Frontal cortex (tissue), 4 donors: ENCODE data around the gene DNAJC1. TPM values are rescaled to one million over a fixed set of nuclear protein-coding genes. Genes with fewer than 3 reads are reported as not detected.
"Not testable (repeated sequence)": the region's sequence is repeated elsewhere in the genome, so short reads cannot be mapped to it uniquely, and the experiment has no call there.

ENCODE experiments used
- DNase-seq, 2 donors: peaks; one replicate each; pipeline ENCODE4 v3.0.0; 2012; ENCODE audit warnings: low spot score in 2 of 2
- FAIRE-seq: peaks from 2 replicates; lab custom pipeline; 2012; peaks lifted over from hg19 to GRCh38; lab: Jason Lieb, UNC
- total RNA-seq: library from RNA; depleted of rRNA; stranded (reverse); fragments of >200 nt; gene quantifications from one replicate; pipeline ENCODE4 v1.2.3, GENCODE V29; 2014
- donor health status: control.
- donor health status: control.
- donor health status: control.

The DNAJC1 gene
- total RNA-seq, 1 donor from 2014 or later = 20.0 TPM

GRCh38 chr10:21747809-21748208 is 255.7 kb downstream of the DNAJC1 start:
- FAIRE-seq (no peak), DNase-seq (no peak)

DNA sequence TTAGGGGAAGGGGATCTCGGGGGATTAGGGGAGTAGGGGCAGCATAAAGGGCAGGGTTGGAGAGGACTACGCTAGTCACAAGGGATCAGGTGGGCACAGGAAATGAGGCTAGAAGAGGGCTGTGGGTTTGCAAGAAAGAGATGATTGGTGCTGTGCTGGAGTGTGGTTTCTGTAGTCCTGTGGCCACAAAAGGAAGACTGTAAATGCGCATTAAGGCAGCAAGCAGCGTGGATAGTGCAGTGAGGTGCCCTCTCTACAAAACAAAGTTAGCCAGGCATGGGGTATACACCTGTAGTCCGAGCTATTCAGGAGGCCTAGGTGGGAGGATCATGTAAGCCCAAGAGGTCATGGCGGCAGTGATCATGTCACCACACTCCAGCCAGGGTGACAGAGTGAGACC is 257.4 kb downstream of the DNAJC1 start:
- no peak for FAIRE-seq
- DNase-seq = no peak

DNA sequence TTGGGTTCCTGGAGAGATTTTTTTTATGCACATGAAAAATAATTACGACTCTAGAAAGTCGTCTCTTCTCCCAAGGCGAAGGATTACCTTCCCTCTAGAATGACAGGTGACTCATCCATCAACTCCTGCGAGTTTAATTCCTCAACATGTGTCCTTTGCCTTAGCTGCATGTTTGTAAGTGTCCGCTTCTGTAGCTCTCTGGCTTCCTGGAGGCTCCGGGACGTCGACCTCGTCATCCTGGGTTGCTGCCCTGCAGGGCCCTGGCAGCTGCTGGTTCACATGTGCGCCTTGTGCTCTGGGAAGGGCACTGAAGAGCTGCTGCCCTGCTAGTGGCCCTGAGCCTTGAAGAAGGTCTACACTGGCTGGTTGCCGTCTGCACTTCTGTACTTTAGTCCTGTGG is 259.3 kb downstream of the DNAJC1 start:
- FAIRE-seq (no peak), DNase-seq (no peak)

DNA sequence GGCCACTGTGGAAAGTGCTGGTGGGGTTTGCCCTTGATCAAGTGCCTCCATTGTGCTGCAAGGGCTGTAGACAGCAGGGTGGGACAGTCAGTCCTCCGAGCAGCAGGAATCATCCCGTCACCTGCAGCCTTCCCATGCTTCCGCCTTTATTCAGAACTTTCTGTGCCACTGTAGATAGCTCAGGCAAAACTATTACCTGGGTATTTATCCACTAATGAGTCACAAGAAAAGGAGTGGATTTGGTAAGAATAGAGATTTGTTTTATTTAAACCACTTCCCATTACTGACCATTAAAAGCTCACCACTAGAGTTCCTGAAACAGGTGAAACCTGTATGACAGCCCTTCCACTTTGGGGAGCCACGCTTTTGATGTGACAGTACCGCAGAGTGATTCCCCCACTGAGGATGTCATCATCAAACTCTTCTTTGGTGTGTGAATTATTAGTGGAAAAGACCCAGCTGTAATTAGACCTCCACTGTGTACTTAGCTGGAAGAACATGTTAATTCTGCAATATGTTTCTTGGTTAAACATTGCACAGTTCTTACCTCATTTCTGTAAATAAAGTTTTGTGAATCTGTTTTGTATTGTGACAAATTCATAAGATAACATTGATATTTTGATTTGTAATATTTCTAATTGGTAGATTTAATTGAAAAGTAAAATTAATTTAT is 260.7 kb downstream of the DNAJC1 start:
- DNase-seq = no peak
- FAIRE-seq = peak; percentile 81

DNA sequence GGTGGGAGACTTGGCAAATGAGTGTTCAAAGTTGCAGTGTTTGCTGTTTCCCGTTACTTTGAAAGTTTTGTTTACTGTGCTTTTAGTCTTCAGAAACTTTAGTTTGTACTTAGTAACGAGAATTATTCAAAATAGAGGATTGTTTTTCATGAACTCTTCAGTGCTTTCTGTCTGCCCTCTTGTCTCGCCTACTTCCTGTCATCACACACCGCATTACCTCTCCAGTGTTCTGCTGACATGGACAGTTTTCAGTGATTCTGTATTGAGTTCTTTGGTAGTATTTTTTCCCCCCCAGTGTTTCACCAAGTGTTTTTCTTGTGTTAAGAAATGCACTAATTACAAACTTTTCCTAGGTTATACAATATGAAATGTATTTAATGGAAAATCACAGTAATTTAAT is 262.5 kb downstream of the DNAJC1 start:
- no peak for DNase-seq

DNA sequence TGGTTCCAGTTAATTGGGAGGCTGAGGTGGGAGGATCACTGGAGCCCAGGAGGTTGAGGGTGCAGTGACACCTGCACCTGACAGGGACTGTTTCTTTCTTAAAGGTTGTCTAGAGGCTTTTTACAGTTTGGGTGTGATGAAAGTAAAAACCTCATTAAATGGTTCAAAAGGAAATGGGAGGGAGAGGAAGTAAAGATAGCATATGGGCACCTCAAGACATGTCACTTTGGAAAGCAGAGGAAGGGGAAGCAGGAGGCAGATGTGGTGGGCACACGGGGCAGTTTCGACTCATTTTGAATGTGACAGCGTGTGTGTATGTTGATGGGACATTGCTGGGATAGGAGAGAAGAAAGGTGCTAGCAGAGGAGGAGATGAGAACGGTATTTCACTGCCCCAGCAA is 266.4 kb downstream of the DNAJC1 start:
- no peak for FAIRE-seq
- DNase-seq = no peak

More for the DNA sequence above, 262.5 kb downstream of the DNAJC1 start:
- FAIRE-seq = no peak

- DNase-seq (no peak), FAIRE-seq (no peak)
These were observed 269.8 kb downstream of the DNAJC1 start for GRCh38 chr10:21733710-21734109.

GRCh38 chr10:21732067-21732772 is 271.3 kb downstream of the DNAJC1 start:
- DNase-seq (peak; percentile 28 to 54), FAIRE-seq (no peak)

DNA sequence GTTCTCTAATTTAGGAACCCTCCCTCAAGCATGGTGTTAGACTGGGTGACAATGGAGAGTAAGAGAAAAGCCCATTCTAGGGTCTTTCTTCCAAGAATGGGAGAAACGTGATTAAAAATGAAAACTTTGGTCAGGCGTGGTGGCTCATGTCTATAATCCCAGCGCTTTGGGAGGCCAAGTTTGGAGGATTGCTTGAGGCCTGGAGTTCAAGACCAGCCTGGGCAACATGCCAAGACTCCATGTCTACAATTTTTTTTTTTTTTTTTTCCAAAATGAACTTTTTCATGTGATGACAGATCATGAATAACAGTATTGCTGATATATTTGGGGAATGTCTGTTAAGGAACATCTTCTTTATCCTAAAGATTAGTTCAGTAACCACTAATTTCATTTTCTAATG is 274.9 kb downstream of the DNAJC1 start:
- DNase-seq = no peak
- no peak for FAIRE-seq

DNA sequence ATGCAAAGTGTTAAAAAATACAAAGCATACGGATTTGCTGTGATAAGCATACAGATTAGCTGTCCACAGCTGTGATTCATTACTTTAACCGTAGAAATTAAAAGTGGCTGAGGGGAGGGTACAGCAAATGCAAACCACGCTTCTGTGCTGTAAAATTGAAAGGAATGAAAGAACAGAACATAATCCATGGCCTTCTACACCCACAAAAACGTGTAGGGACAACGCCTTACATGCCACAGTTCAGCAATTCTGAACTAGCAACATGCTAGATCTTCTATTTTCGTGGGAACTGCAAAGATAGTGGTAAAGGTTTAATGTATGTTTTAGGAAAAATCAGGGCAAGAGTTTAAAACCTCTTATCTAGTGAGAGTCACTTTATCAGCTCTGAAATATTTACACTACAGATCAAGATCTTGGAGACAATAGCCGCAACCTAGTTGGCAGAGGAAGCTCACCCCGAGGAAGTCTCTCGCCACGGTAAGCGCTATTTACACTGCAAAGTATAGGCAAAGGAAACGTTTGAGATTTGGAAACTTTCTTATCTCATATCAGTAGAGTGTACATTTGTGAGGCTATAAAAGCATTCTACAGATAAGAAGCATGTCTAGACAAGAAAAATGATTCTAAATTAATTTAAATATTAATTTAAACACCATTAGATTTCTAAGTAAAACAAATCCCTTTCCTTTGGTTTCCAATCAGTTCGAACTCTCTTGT is 275.9 kb downstream of the DNAJC1 start:
- FAIRE-seq (no peak), DNase-seq (no peak)

GRCh38 chr10:21726601-21727225 is 276.8 kb downstream of the DNAJC1 start:
- no peak for DNase-seq
- no peak for FAIRE-seq

GRCh38 chr10:21724687-21725367 is 278.7 kb downstream of the DNAJC1 start:
- DNase-seq (peak; percentile 49 to 65), FAIRE-seq (peak; percentile 75)

- FAIRE-seq (no peak), DNase-seq (no peak)
These were observed 279.4 kb downstream of the DNAJC1 start for GRCh38 chr10:21724020-21724589.

DNA sequence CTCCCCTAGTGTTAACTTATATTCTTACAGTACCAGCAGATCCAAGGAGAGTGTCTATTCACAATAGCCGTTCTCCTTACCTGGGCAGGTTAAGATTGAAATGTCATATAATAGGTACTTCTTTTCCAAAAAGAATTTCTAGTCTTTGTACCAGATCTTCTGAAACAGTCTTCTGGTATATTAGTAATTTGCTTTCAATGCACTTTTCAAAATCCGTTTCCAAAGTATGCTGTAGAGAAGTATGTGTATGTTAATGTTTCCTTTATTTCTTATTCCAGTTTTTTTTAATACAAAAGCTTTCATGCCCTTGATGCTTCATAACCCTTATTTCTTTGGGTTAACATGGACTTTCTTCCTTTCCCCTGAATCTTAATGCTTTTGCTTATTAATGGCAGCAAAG is 281.3 kb downstream of the DNAJC1 start:
- DNase-seq (no peak), FAIRE-seq (no peak)

- FAIRE-seq = no peak
- no peak for DNase-seq
These were observed 282.4 kb downstream of the DNAJC1 start for GRCh38 chr10:21721000-21721665.

DNA sequence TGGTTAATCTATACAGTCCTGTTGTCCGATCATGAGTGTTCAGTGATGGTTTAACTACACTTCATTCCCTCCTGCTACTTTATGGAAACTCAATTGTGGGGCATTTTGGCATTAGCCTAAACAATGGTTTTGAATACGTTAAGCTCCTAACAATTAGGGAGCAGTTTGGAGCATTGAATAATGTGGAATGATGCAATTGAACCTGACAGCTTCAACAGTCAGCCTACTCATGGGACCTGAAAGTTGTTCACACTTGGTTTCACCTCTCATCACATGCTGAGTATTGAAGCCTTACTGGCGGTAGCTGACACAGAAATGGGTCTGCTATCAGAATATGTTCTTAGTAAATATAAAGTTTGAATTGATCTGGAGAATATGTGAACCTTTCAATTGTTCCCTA is 283.4 kb downstream of the DNAJC1 start:
- DNase-seq = no peak
- no peak for FAIRE-seq

- no peak for FAIRE-seq
- no peak for DNase-seq
These were observed 284.0 kb downstream of the DNAJC1 start for GRCh38 chr10:21719502-21719901.

- not testable (repeated sequence) for FAIRE-seq, DNase-seq
These were observed 286.0 kb downstream of the DNAJC1 start for GRCh38 chr10:21717437-21718054.
